NCI-H2107 treated with DMSO at 0.1 percent for 48 hours (cell line): Measurements from ENCODE around the gene GHRL.

Experiments used
- DNase-seq: peaks from one replicate; lab custom pipeline; 2025; ENCODE audit not compliant: unreplicated experiment; lab: John Stamatoyannopoulos, UW

GHRL gene

GRCh38 chr3:10248184-10248983 is 44.4 kb downstream of the GHRL start, which contains the start of gene TATDN2:
Gene TATDN2, plus strand, starts transcription at chr3:10248459. Its CDS starts 742 bp downstream, at chr3:10249201.
- peak; percentile 41 for DNase-seq

- no peak for DNase-seq
Observed at GRCh38 chr3:10247679-10248183, 45.0 kb downstream of the GHRL start.

- DNase-seq = no peak
Observed at GRCh38 chr3:10245081-10245712, 47.5 kb downstream of the GHRL start.

GRCh38 chr3:10244009-10244408 is 48.7 kb downstream of the GHRL start:
- no peak for DNase-seq

DNA sequence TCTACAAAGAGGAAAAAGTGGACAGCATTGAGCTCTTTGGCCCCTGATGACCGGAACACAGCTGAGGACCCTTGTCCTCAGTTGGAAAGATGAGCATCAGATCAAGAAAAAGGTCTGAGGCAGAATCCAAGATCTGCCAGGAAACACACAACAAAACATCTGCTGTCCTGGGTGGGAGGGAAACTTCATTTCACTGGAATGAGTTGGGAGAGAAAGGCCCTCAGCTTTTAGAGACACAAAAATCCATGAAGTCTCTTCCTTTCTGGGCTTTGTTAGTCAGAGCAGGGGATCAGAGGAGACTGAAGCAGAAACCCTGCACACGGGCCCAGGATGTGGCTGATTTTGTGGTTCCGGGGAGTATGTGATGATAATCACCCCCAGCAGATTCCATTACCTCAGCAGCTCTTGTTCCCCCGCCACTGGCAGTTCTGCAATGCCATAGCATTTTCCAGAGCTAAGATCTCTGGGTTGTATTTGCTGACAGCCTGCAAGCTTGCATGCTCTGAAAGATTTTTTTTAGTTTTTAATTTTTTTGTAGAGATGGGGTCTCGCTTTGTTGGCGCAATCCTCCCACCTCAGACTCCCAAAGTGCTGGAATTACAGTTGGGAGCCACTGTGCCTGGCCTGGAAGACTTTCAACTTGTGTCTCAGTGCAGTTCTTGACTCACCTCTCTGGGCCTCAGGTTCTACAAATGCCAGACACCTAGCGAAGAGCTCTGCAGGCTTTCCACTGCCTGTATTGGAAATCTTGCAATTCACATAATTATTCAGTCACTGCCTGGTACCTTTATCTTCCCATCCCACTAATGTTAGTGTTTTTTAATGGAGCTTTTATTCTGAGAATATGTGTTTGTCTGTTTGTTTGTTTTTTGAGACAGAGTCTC is 50.3 kb downstream of the GHRL start:
- DNase-seq = no peak

GRCh38 chr3:10240799-10241198 is 51.9 kb downstream of the GHRL start:
- no peak for DNase-seq

DNA sequence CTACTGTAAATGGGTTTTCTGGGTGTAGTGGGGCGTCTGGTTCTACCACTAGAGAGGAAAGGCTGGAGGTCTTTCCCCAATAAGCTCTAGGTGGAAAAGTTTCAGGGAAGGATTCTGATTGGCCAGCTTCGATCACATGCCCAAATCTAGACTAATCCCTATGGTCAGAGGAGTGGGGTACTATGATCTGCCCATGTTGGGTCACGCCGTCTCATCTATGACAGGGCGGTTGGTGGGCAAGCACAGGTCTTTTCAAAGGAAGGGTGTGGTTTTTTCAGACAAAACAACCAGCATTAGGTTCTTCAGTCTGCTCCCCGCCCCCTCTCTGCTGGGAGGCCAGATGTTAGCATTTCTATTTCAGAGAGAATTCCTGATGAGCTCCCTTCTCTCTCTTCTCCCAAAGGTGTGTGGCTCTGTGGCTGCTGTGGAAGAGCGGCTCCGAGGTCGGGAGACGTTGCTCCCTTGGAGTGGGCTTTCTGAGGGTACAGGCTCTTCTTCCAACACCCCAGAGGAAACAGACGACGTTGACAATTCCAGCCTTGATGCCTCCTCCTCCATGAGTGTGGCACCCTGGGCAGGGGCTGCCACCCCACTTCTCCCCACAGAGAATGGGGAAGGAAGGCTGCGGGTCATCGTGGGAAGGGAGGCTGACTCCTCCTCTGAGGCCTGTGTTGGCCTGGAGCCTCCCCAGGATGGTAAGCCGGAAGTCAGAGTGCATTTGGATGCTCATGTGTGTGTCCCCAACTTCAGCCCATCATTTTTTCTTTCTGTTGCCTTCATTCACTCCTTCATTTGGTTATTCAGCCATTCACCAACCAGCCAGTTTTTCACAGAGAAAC is 54.2 kb downstream of the GHRL start:
- DNase-seq = no peak
